Natural killer cell (primary cell): ENCODE data around the gene KREMEN2. TPM values are rescaled to one million over a fixed set of nuclear protein-coding genes. Genes with fewer than 3 reads are reported as not detected.

ENCODE experiments used
- ATAC-seq, 3 donors: fragments of 150-1000 bp in 2 of 3; fragments of 200-7000 bp in 1 of 3; cut with Tn5 transposase; 1 replicate in 1 of 3; 2 replicates in 2 of 3; pipeline ENCODE4 v1.10.0; 2021; ENCODE audit warnings: mild to moderate bottlenecking in 2 of 3, moderate library complexity in 2 of 3
- DNase-seq, 2 donors: peaks; one replicate each; pipeline versions ENCODE4 v3.0.0 to v3.0.0-alpha.2; 2013 to 2021; ENCODE audit warnings: mixed read lengths in 1 of 2
- H3K27ac ChIP-seq: one replicate; pipeline ENCODE4 v1.5.1; 2013; ENCODE audit warnings: mild to moderate bottlenecking, low read length
- H3K27me3 ChIP-seq: one replicate; pipeline ENCODE4 v1.6.1; 2013; ENCODE audit warnings: low read length; ENCODE audit not compliant: control insufficient read depth, insufficient read depth
- H3K36me3 ChIP-seq: one replicate; pipeline ENCODE4 v1.6.1; 2013; ENCODE audit warnings: low read length; ENCODE audit not compliant: control insufficient read depth, insufficient read depth
- H3K4me1 ChIP-seq: one replicate; pipeline ENCODE4 v1.6.1; 2013; ENCODE audit warnings: low read length; ENCODE audit not compliant: control insufficient read depth, insufficient read depth
- H3K4me3 ChIP-seq: one replicate; pipeline ENCODE4 v1.5.1; 2013; ENCODE audit warnings: low read length
- H3K9me3 ChIP-seq: one replicate; pipeline ENCODE4 v1.6.1; 2013; ENCODE audit warnings: low read length; ENCODE audit not compliant: control insufficient read depth, insufficient read depth
- H3K27ac Mint-ChIP-seq, 2 donors: one replicate each; pipeline ENCODE4 v1.8.0; 2022; ENCODE audit warnings: mild to moderate bottlenecking in 2 of 2, mixed read lengths in 2 of 2, moderate library complexity in 1 of 2
- H3K27me3 Mint-ChIP-seq, 2 donors: one replicate each; pipeline ENCODE4 v1.8.0; 2022; ENCODE audit warnings: low read depth in 2 of 2, mixed read lengths in 2 of 2
- H3K36me3 Mint-ChIP-seq: one replicate; pipeline ENCODE4 v1.8.0; 2022; ENCODE audit warnings: mixed read lengths
- H3K4me1 Mint-ChIP-seq, 2 donors: one replicate each; pipeline ENCODE4 v1.8.0; 2022; ENCODE audit warnings: mixed read lengths in 2 of 2
- H3K4me3 Mint-ChIP-seq: one replicate; pipeline ENCODE4 v1.8.0; 2022; ENCODE audit warnings: mild to moderate bottlenecking, moderate library complexity, mixed read lengths
- H3K9me3 Mint-ChIP-seq, 2 donors: one replicate each; pipeline ENCODE4 v1.8.0; 2022; ENCODE audit warnings: mixed read lengths in 2 of 2
- WGBS: methylation state at CpG from one replicate; pipeline ENCODE4 v1.1.7; 2013; ENCODE audit warnings: missing lambda C conversion rate; ENCODE audit not compliant: insufficient coverage; 5-methylcytosine and 5-hydroxymethylcytosine counted together
- intact Hi-C: fragments of 100-400 bp; cut with micrococcal nuclease; formaldehyde crosslinking; loops from one replicate; pipeline ENCODE4 v1.14.2; 2022
- total RNA-seq, 4 donors: library from RNA; stranded (reverse); fragments of 120-200 nt in 1 of 4; gene quantifications; one replicate each; pipeline versions ENCODE4 v1.2.3 to v1.2.4, GENCODE V29; 2013 to 2022
- TF ChIP-seq, protein P1 (sequence below): fragments of 200-600 bp; IDR thresholded peaks from one replicate; pipeline ENCODE4 v1.8.0; 2022; ENCODE audit warnings: antibody characterized with exemption

The KREMEN2 gene
- total RNA-seq, 3 donors from 2014 or later (not counting 1 experiment from before 2014, with no cell fraction given), result 0.16 TPM; not detected in 2

DNA sequence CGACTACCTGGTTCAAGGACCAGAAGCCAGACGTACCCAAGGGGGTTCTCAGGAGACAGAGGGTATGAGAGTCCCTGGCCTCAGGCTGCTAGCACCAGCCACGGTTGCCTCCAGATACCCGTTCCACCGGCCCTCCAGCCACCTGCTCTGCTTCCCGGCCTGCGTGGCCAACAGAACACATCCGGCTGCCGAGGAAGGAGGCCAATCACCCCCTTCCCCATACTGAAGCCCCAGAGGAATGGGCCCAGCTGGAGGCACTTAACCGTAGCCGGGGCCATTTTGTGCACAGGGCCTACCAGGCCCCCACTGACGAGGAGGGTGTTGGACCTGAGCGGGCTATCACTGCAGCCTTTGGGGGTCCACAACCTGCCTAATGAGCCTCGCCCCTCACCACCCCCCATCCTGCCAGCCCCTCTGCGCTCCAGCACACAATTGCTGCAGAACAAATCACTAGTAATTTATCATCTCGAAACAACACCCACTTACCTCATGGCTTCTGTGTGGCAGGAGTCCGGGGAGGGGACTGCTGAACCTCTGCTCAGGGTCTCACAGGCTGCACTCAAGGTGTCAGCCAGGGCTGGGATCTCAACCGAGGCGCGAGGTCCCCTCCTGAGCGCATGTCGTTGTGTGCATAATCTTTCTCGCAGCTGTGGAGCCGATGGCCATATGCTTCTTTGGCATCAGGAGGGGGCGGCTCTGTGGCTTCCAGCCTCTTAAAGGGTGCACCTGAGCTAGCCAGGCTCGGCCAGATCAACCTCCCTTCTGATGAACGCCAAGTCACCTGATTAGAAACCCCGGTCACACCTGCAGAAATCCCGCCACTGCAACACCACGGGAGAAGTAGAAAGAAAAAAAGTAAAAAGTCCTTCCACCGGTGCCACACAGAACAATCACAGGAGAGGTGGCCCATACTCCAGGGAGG, 10.1 kb upstream of the KREMEN2 start:
- H3K36me3 Mint-ChIP-seq, result no peaks in the 10 kb centered on the region
- peaks cover 0 to 3% of the 10 kb centered on the region in 2 donors for H3K27me3 Mint-ChIP-seq
- no peak for DNase-seq
- H3K4me1 Mint-ChIP-seq, result no peaks in the 10 kb centered on the region
- no peak overlapping the region for H3K4me3 Mint-ChIP-seq
- H3K27ac Mint-ChIP-seq, result no peak overlapping the region
- WGBS, result 71% methylated on average over 31 of the region's 31 CpGs
- Histone ChIP-seq H3K4me1 (peaks cover 7% of the 10 kb centered on the region), H3K36me3 (no peaks in the 10 kb centered on the region), H3K27ac (no peak overlapping the region), H3K4me3 (no peak overlapping the region), H3K9me3 (no peaks in the 10 kb centered on the region), H3K27me3 (peaks cover 6% of the 10 kb centered on the region)
- intact Hi-C loops, result no loop called here
- H3K9me3 Mint-ChIP-seq, result no peaks in the 10 kb centered on the region
- TF ChIP-seq, protein P1, sequence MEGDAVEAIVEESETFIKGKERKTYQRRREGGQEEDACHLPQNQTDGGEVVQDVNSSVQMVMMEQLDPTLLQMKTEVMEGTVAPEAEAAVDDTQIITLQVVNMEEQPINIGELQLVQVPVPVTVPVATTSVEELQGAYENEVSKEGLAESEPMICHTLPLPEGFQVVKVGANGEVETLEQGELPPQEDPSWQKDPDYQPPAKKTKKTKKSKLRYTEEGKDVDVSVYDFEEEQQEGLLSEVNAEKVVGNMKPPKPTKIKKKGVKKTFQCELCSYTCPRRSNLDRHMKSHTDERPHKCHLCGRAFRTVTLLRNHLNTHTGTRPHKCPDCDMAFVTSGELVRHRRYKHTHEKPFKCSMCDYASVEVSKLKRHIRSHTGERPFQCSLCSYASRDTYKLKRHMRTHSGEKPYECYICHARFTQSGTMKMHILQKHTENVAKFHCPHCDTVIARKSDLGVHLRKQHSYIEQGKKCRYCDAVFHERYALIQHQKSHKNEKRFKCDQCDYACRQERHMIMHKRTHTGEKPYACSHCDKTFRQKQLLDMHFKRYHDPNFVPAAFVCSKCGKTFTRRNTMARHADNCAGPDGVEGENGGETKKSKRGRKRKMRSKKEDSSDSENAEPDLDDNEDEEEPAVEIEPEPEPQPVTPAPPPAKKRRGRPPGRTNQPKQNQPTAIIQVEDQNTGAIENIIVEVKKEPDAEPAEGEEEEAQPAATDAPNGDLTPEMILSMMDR, result no peak
- ATAC-seq, result no peak

DNA sequence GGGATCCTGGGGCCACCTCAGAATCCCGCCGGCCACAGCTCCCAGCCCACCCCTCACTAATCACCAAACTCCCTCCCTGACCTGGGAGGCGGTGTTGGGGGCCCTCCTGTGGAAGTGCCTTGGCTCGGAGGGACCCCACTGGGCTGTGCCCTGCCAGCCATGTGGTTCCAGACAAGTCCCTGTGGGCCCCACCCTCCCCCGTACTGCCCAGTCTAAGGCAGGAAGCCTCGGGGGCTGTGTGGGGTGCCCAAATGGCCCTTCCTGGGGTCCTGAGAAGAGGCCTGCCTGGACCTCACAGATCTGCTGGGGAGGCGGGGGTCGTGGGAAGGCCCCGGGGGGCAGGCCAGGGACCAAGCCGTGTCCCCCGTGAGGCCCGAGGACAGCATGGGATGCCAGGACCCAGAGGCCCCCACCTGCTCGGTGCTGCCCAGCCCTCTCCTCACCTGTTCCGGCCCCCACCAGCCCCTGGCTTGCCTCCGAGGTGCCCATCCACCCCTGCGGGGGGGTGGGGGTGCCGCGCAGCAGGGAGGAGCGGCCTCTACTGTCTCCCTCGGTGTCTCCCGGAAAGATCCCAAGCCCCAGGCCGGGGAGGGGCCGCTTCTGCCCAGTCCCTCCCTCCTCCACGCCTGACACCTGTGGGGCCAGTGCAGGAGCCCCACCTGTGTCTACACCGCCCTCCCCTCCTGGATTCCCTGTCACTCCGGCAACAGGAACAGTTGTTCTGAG, 9.3 kb upstream of the KREMEN2 start:
- DNase-seq (no peak), ATAC-seq (no peak)
- Histone ChIP-seq H3K27me3 (peaks cover 6% of the 10 kb centered on the region), H3K36me3 (no peaks in the 10 kb centered on the region), H3K27ac (no peak overlapping the region), H3K9me3 (no peaks in the 10 kb centered on the region), H3K4me3 (no peak overlapping the region), H3K4me1 (peaks cover 7% of the 10 kb centered on the region)
- Mint-ChIP-seq H3K27ac (no peak overlapping the region), H3K36me3 (no peaks in the 10 kb centered on the region), H3K27me3 (peaks cover 0 to 3% of the 10 kb centered on the region in 2 donors), H3K9me3 (no peaks in the 10 kb centered on the region), H3K4me3 (no peak overlapping the region), H3K4me1 (no peaks in the 10 kb centered on the region)
- 82% methylated on average over 26 of the region's 26 CpGs for WGBS
- TF ChIP-seq, protein P1, result no peak
- intact Hi-C loops, result no loop called here

DNA sequence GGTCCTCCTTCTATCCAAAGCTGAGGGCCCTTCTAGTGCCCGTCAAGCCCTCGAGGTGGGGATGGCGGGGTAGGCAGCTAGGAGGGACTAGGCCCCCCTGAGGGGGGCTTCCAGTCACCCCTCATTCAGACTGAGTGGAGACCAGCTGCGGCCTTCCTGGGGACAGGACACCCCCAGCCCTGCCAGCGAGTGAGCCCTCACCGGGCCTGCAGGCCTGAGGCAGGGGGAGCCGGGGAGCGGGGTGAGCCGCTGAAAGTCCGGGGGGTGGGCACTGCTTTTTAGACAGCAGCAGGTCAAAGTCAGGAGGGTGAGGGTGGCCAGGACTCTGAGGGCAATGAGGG, 8.7 kb upstream of the KREMEN2 start:
- DNase-seq (no peak), ATAC-seq (no peak)
- H3K4me3 Mint-ChIP-seq, result no peak overlapping the region
- Histone ChIP-seq H3K4me3 (no peak overlapping the region), H3K9me3 (no peaks in the 10 kb centered on the region), H3K27me3 (peaks cover 6% of the 10 kb centered on the region), H3K4me1 (peaks cover 7% of the 10 kb centered on the region), H3K27ac (no peak overlapping the region), H3K36me3 (no peaks in the 10 kb centered on the region)
- no peak overlapping the region for H3K27ac Mint-ChIP-seq
- H3K9me3 Mint-ChIP-seq, result no peaks in the 10 kb centered on the region
- peaks cover 0 to 6% of the 10 kb centered on the region in 2 donors for H3K27me3 Mint-ChIP-seq
- intact Hi-C loops, result no loop called here
- H3K4me1 Mint-ChIP-seq, result no peaks in the 10 kb centered on the region
- no peaks in the 10 kb centered on the region for H3K36me3 Mint-ChIP-seq
- WGBS, result 43% methylated on average over 10 of the region's 10 CpGs
- TF ChIP-seq, protein P1, result no peak
